Right lobe of liver (tissue), 6 donors: ENCODE data around the gene TSPAN4. TPM values are rescaled to one million over a fixed set of nuclear protein-coding genes. Genes with fewer than 3 reads are reported as not detected.

Experiments used
- ATAC-seq, 4 donors: fragments of 200-7000 bp; cut with Tn5 transposase; one replicate each; pipeline ENCODE4 v1.9.1; 2020; ENCODE audit warnings: mild to moderate bottlenecking in 4 of 4, moderate library complexity in 4 of 4
- DNase-seq, 3 donors: peaks; one replicate each; pipeline ENCODE4 v3.0.0-alpha.2; 2020
- H3K27ac ChIP-seq, 3 donors: fragments of 200-600 bp; one replicate each; pipeline ENCODE4 v1.8.0; 2022
- H3K27me3 ChIP-seq, 2 donors: fragments of 200-600 bp; one replicate each; pipeline ENCODE4 v1.8.0; 2022
- H3K36me3 ChIP-seq, 4 donors: fragments of 200-600 bp; sonication (generic) in 1 of 4; one replicate each; pipeline versions ENCODE4 v1.5.1 to v1.8.0; 2017 to 2022; ENCODE audit warnings: control low read depth in 1 of 4
- H3K4me1 ChIP-seq, 4 donors: fragments of 200-600 bp; sonication (generic) in 1 of 4; one replicate each; pipeline versions ENCODE4 v1.5.1 to v1.8.0; 2017 to 2022; ENCODE audit warnings: control low read depth in 1 of 4
- H3K4me3 ChIP-seq, 3 donors: fragments of 200-600 bp; one replicate each; pipeline ENCODE4 v1.8.0; 2022
- H3K9me3 ChIP-seq, 4 donors: fragments of 200-600 bp; sonication (generic) in 1 of 4; one replicate each; pipeline versions ENCODE4 v1.5.1 to v1.8.0; 2017 to 2022; ENCODE audit warnings: control low read depth in 1 of 4
- CTCF ChIP-seq, 4 donors: fragments of 200-600 bp in 3 of 4; fragments of 450-650 bp in 1 of 4; IDR thresholded peaks; one replicate each; pipeline versions ENCODE4 v1.5.1 to v1.8.0; 2016 to 2022; ENCODE audit warnings: antibody characterized with exemption in 4 of 4, mild to moderate bottlenecking in 2 of 4
- POLR2A ChIP-seq: fragments of 450-650 bp; IDR thresholded peaks from one replicate; pipeline ENCODE4 v1.6.1; 2017; ENCODE audit warnings: antibody characterized with exemption, mild to moderate bottlenecking
- whole genome bisulfite sequencing: methylation state at CpG from one replicate; pipeline ENCODE4 v1.1.6; 2018; ENCODE audit warnings: low coverage, low lambda C conversion rate; ENCODE audit not compliant: insufficient coverage; ENCODE audit errors: missing lambda C conversion rate; 5-methylcytosine and 5-hydroxymethylcytosine counted together
- intact Hi-C, 2 donors: fragments of 100-400 bp; cut with DNase I; formaldehyde crosslinking; loops; one replicate each; pipeline versions ENCODE4 v1.11.2 to v1.14.1; 2022
- long read RNA-seq: library from polyadenylated mRNA; unstranded; transcript quantifications from one replicate; pipeline ENCODE4 v2.0.0, GENCODE V29; 2019
- total RNA-seq, 6 experiments: library from RNA; depleted of rRNA in 2 of 6; stranded (reverse); fragments of >200 nt in 2 of 6; fragmentation: NEBNext Ultra II Directional in 3 of 6; extraction: Animal tissue kit (Norgen Biotek cat#: 25700) in 3 of 6; gene quantifications; one replicate each; pipeline versions ENCODE4 v1.1.0 to v1.2.4, GENCODE V29; 2016 to 2023
- donor health status: DM: no; HTN: yes; CAD: no.
- donor health status: DM: no; HTN: no; CAD: no.
- donor health status: DM: no; HTN: no; CAD: no.
- donor health status: DM: no; HTN: yes; CAD: no.
- donor health status: DM: no; HTN: yes; CAD: no.

TSPAN4 gene
- total RNA-seq, result 10 to 100 TPM; 14.9 to 80.6 (median 30.5) TPM
- long read RNA-seq, transcript TSPAN4-203 (9 exons, 1,423 nt), result major isoform, 7 of 11 reads
- long read RNA-seq, partial matches to known transcripts, result 0 of 11 reads
- long read RNA-seq, other reads (novel, unspliced or antisense), result 1 of 11 reads

GRCh38 chr11:842370-843002, at the start of gene TSPAN4, which contains the start of gene POLR2L:
Gene TSPAN4 (plus strand): TSS chr11:842852. CDS start chr11:850305, 7,453 bp downstream.
Gene POLR2L (minus strand): TSS chr11:842529. CDS start chr11:842508, 21 bp downstream.
- WGBS, result 0% methylated on average over 11 of the region's 87 CpGs
- DNase-seq (peak; percentile 91 to 92 (median 92)), ATAC-seq (peak; percentile 30 to 74 (median 62))
- H3K4me3 ChIP-seq, result peak within 1 kb of the TSS; percentile 96 to 100 (median 98)
- H3K4me1 ChIP-seq, result peaks cover 0 to 24% (median 4%) of the 10 kb centered on the region in 4 donors
- TF ChIP-seq POLR2A (peak; percentile 98), CTCF (IDR thresholded peaks at IDR 0.05) (peak in 1 of 4 donors; percentile 21)
- intact Hi-C loops, result no loop called here
- peak within 1 kb of the TSS; percentile 93 to 97 (median 95) for H3K27ac ChIP-seq
- H3K27me3 ChIP-seq, result no peaks in the 10 kb centered on the region
- peaks cover 0 to 25% (median 17%) of the 10 kb centered on the region in 4 donors for H3K36me3 ChIP-seq
- no peaks in the 10 kb centered on the region for H3K9me3 ChIP-seq

- WGBS, result 100% methylated on average over 3 of the region's 13 CpGs
- intact Hi-C loops, result no loop called here
- DNase-seq, result no peak
- Histone ChIP-seq H3K36me3 (peaks cover 0 to 5% (median 0%) of the 10 kb centered on the region in 4 donors), H3K4me1 (peaks cover 0 to 28% (median 11%) of the 10 kb centered on the region in 4 donors), H3K27ac (no peak overlapping the region), H3K9me3 (no peaks in the 10 kb centered on the region), H3K27me3 (no peaks in the 10 kb centered on the region), H3K4me3 (no peak overlapping the region)
- TF ChIP-seq CTCF (IDR thresholded peaks at IDR 0.05) (no peak), POLR2A (no peak)
- ATAC-seq, result no peak
These were observed 49.8 kb upstream of the TSPAN4 start for GRCh38 chr11:792873-793272.

GRCh38 chr11:793556-793955, 49.1 kb upstream of the TSPAN4 start:
- Histone ChIP-seq H3K4me1 (peaks cover 0 to 32% (median 11%) of the 10 kb centered on the region in 4 donors), H3K36me3 (peaks cover 0 to 5% (median 0%) of the 10 kb centered on the region in 4 donors), H3K27ac (no peak overlapping the region), H3K27me3 (no peaks in the 10 kb centered on the region), H3K9me3 (no peaks in the 10 kb centered on the region), H3K4me3 (no peak overlapping the region)
- DNase-seq (peak in 1 of 3 donors; percentile 31), ATAC-seq (no peak)
- TF ChIP-seq POLR2A (no peak), CTCF (IDR thresholded peaks at IDR 0.05) (no peak)
- 70% methylated on average over 2 of the region's 7 CpGs for WGBS
- intact Hi-C loops, result no loop called here

GRCh38 chr11:794013-794765, 48.5 kb upstream of the TSPAN4 start:
- TF ChIP-seq POLR2A (no peak), CTCF (IDR thresholded peaks at IDR 0.05) (no peak)
- intact Hi-C loops, result no loop called here
- DNase-seq, result peak in 1 of 3 donors; percentile 28
- no peak overlapping the region for H3K27ac ChIP-seq
- no peak for ATAC-seq
- peaks cover 0 to 5% (median 0%) of the 10 kb centered on the region in 4 donors for H3K36me3 ChIP-seq
- H3K4me1 ChIP-seq, result peaks cover 0 to 34% (median 11%) of the 10 kb centered on the region in 4 donors
- H3K4me3 ChIP-seq, result peak overlapping the region in 1 of 3 donors; percentile 73
- H3K27me3 ChIP-seq, result no peaks in the 10 kb centered on the region
- WGBS, result 67% methylated on average over 3 of the region's 31 CpGs
- H3K9me3 ChIP-seq, result no peaks in the 10 kb centered on the region
